BE2C (cell line): ENCODE results near the gene CLIC3.

Source experiments
- DNase-seq: peaks from one replicate; pipeline ENCODE4 v3.0.0-alpha.2; 2020
- H3K27me3 ChIP-seq: fragments of 250-450 bp; sonication (Bioruptor Pico); 2 replicates; pipeline ENCODE4 v1.5.1; 2020; ENCODE audit warnings: mild to moderate bottlenecking
- H3K36me3 ChIP-seq: fragments of 250-450 bp; sonication (Bioruptor Pico); 2 replicates; pipeline ENCODE4 v1.5.1; 2020; ENCODE audit warnings: mild to moderate bottlenecking
- H3K4me1 ChIP-seq: fragments of 250-450 bp; sonication (Bioruptor Pico); 2 replicates; pipeline ENCODE4 v1.5.1; 2020
- H3K4me3 ChIP-seq: 2 replicates; pipeline ENCODE4 v1.5.1; 2011; ENCODE audit warnings: low read depth, low read length
- H3K9me3 ChIP-seq: fragments of 250-450 bp; sonication (Bioruptor Pico); 2 replicates; pipeline ENCODE4 v1.5.1; 2020
- CTCF ChIP-seq: IDR thresholded peaks from 2 replicates; pipeline ENCODE4 v1.5.1; 2012; ENCODE audit warnings: mild to moderate bottlenecking, low read depth, low read length

Gene CLIC3

GRCh38 chr9:137011156-137011555 is 14.8 kb upstream of the CLIC3 start:
- Histone ChIP-seq H3K9me3 (no peaks in the 10 kb centered on the region), H3K4me1 (no peaks in the 10 kb centered on the region), H3K36me3 (peaks cover 19% of the 10 kb centered on the region), H3K27me3 (no peaks in the 10 kb centered on the region), H3K4me3 (no peak overlapping the region)
- DNase-seq = no peak
- no peak for TF ChIP-seq CTCF

GRCh38 chr9:137009938-137010732 is 13.8 kb upstream of the CLIC3 start:
- Histone ChIP-seq H3K27me3 (no peaks in the 10 kb centered on the region), H3K4me1 (no peaks in the 10 kb centered on the region), H3K4me3 (no peak overlapping the region), H3K36me3 (peaks cover 15% of the 10 kb centered on the region), H3K9me3 (no peaks in the 10 kb centered on the region)
- DNase-seq = no peak
- TF ChIP-seq CTCF = no peak

GRCh38 chr9:137009217-137009616 is 12.8 kb upstream of the CLIC3 start:
- no peak overlapping the region for H3K4me3 ChIP-seq
- no peaks in the 10 kb centered on the region for H3K4me1 ChIP-seq
- no peaks in the 10 kb centered on the region for H3K27me3 ChIP-seq
- H3K36me3 ChIP-seq = peaks cover 10% of the 10 kb centered on the region
- no peaks in the 10 kb centered on the region for H3K9me3 ChIP-seq
- no peak for DNase-seq
- TF ChIP-seq CTCF = no peak

GRCh38 chr9:137008312-137008711 is 11.9 kb upstream of the CLIC3 start:
- no peak for DNase-seq
- peaks cover 5% of the 10 kb centered on the region for H3K36me3 ChIP-seq
- no peaks in the 10 kb centered on the region for H3K4me1 ChIP-seq
- no peak overlapping the region for H3K4me3 ChIP-seq
- TF ChIP-seq CTCF = no peak
- H3K9me3 ChIP-seq = no peaks in the 10 kb centered on the region
- H3K27me3 ChIP-seq = no peaks in the 10 kb centered on the region

GRCh38 chr9:137007816-137008270 is 11.5 kb upstream of the CLIC3 start:
- H3K4me3 ChIP-seq = no peak overlapping the region
- no peak for TF ChIP-seq CTCF
- no peak for DNase-seq
- H3K9me3 ChIP-seq = no peaks in the 10 kb centered on the region
- no peaks in the 10 kb centered on the region for H3K4me1 ChIP-seq
- no peaks in the 10 kb centered on the region for H3K27me3 ChIP-seq
- H3K36me3 ChIP-seq = peaks cover 5% of the 10 kb centered on the region

- H3K4me3 ChIP-seq = no peak overlapping the region
- no peaks in the 10 kb centered on the region for H3K9me3 ChIP-seq
- peaks cover under 1% of the 10 kb centered on the region for H3K36me3 ChIP-seq
- DNase-seq = no peak
- H3K4me1 ChIP-seq = no peaks in the 10 kb centered on the region
- TF ChIP-seq CTCF = no peak
- no peaks in the 10 kb centered on the region for H3K27me3 ChIP-seq
Observed at GRCh38 chr9:137007108-137007815, 10.9 kb upstream of the CLIC3 start.
